Stomach (tissue), 9 donors: ENCODE results near the gene USP3. TPM values are rescaled to one million over a fixed set of nuclear protein-coding genes. Genes with fewer than 3 reads are reported as not detected.

Experiments used
- DNase-seq, 2 donors: peaks; one replicate each; pipeline versions ENCODE4 v3.0.0 to v3.0.0-alpha.2; 2013 to 2019
- H3K27ac ChIP-seq, 5 donors: fragments of 200-600 bp in 4 of 5; sonication (generic) in 4 of 5; one replicate each; pipeline ENCODE4 v1.5.1; 2013 to 2019; ENCODE audit warnings: mild to moderate bottlenecking in 1 of 5, moderate library complexity in 1 of 5
- H3K27me3 ChIP-seq, 3 donors: fragments of 200-600 bp; sonication (generic); one replicate each; pipeline ENCODE4 v1.5.1; 2017 to 2019; ENCODE audit warnings: mixed run types in 1 of 3
- H3K36me3 ChIP-seq, 4 donors: fragments of 200-600 bp; sonication (generic); 1 replicate in 3 of 4; 2 replicates in 1 of 4; pipeline ENCODE4 v1.5.1; 2016 to 2019
- H3K4me1 ChIP-seq, 4 donors: fragments of 200-600 bp; sonication (generic); one replicate each; pipeline ENCODE4 v1.5.1; 2016 to 2019
- H3K4me3 ChIP-seq, 4 donors: fragments of 200-600 bp; sonication (generic) in 3 of 4; one replicate each; pipeline ENCODE4 v1.5.1; 2016 to 2019; ENCODE audit warnings: mild to moderate bottlenecking in 1 of 4
- H3K9me3 ChIP-seq, 4 donors: fragments of 200-600 bp; sonication (generic); one replicate each; pipeline ENCODE4 v1.5.1; 2016 to 2019
- EP300 ChIP-seq: sonication (generic); formaldehyde crosslinking; IDR thresholded peaks from one replicate; pipeline ENCODE4 v1.6.1; 2017; ENCODE audit warnings: antibody characterized with exemption
- POLR2A ChIP-seq, 4 donors: fragments of 450-650 bp; IDR thresholded peaks; one replicate each; pipeline ENCODE4 v1.6.1; 2016; ENCODE audit warnings: antibody characterized with exemption in 4 of 4, control low read depth in 2 of 4, mild to moderate bottlenecking in 1 of 4, moderate library complexity in 1 of 4
- POLR2AphosphoS5 ChIP-seq, 3 donors: sonication (generic); formaldehyde crosslinking; IDR thresholded peaks; one replicate each; pipeline ENCODE4 v1.6.1; 2016; ENCODE audit warnings: antibody characterized with exemption in 3 of 3
- WGBS, 5 donors: extraction: QIAGEN DNeasy Blood & Tissue Kit in 3 of 5; methylation state at CpG; one replicate each; pipeline versions ENCODE4 v1.1.5 to v1.1.7; 2013 to 2018; 5-methylcytosine and 5-hydroxymethylcytosine counted together
- intact Hi-C: fragments of 100-400 bp; cut with DNase I; formaldehyde crosslinking; loops from one replicate; pipeline ENCODE4 v1.15.1; 2023; ENCODE audit warnings: low total_unique reads
- polyA plus RNA-seq, 3 donors: library from polyadenylated mRNA; stranded (reverse); fragments of 200-250 nt; gene quantifications; one replicate each; pipeline ENCODE4 v1.2.3, GENCODE V29; 2013
- total RNA-seq, 5 donors: library from RNA; depleted of rRNA; stranded (reverse); fragments of >200 nt; gene quantifications; one replicate each; pipeline versions ENCODE4 v1.1.0 to v1.2.3, GENCODE V29; 2014 to 2016
- TF ChIP-seq, protein P1 (sequence below), 7 experiments: fragments of 450-650 bp in 4 of 7; fragments of 200-600 bp in 3 of 7; sonication (generic) in 3 of 7; IDR thresholded peaks; one replicate each; pipeline ENCODE4 v1.5.1; 2016 to 2019; ENCODE audit warnings: antibody characterized with exemption in 7 of 7, control low read depth in 2 of 7, mild to moderate bottlenecking in 1 of 7
- donor health status: healthy with polysubstance abuse.
- donor health status: Bipolar disorder and iron deficiency.
- donor health status: healthy.

Gene USP3
- total and polyA plus RNA-seq, 8 donors, result 10.5 to 174 (median 26.5) TPM

DNA sequence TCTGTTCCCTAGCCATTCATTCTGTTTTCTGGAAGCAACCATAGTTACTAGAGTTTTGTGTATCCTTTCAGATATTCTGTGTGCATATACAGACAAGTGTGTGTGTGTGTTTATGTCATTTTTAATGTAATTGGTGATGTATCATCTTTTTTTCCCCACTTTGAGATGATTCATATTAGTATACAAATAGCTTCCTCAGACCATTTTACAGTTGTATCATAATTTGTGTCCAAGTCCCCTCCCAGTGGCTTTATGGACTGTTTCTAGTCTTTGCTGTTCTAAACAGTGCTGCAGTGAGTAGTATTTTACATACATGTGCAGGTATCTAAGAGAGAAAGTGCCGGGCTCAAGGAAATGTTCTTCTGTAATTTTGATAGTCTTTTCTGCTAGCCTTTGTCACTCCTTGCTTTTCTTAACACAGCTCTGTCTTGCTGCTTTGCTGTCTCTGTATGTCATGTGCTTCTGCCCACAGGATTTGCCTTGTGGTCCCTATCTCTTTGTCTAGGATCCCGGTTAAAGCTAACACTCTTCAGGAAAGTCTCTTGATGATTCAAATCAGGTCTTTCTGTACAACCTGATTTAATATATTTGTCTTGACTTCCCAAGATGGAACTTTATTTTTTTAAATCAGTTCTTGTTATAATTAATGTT is 61.3 kb downstream of the USP3 start:
- Histone ChIP-seq H3K27ac (no peak overlapping the region), H3K9me3 (no peaks in the 10 kb centered on the region), H3K27me3 (no peaks in the 10 kb centered on the region), H3K4me3 (no peak overlapping the region), H3K36me3 (peaks cover 27 to 96% (median 89%) of the 10 kb centered on the region in 4 donors), H3K4me1 (peaks cover 0 to 15% (median 6%) of the 10 kb centered on the region in 4 donors)
- DNase-seq, result no peak
- 65 to 73% (median 68%) methylated on average over 2 of the region's 2 CpGs for WGBS, 5 donors
- intact Hi-C loops, result no loop called here
- TF ChIP-seq EP300 (no peak), POLR2AphosphoS5 (IDR thresholded peaks at IDR 0.05) (no peak), POLR2A (IDR thresholded peaks at IDR 0.05) (no peak)
- TF ChIP-seq, protein P1, sequence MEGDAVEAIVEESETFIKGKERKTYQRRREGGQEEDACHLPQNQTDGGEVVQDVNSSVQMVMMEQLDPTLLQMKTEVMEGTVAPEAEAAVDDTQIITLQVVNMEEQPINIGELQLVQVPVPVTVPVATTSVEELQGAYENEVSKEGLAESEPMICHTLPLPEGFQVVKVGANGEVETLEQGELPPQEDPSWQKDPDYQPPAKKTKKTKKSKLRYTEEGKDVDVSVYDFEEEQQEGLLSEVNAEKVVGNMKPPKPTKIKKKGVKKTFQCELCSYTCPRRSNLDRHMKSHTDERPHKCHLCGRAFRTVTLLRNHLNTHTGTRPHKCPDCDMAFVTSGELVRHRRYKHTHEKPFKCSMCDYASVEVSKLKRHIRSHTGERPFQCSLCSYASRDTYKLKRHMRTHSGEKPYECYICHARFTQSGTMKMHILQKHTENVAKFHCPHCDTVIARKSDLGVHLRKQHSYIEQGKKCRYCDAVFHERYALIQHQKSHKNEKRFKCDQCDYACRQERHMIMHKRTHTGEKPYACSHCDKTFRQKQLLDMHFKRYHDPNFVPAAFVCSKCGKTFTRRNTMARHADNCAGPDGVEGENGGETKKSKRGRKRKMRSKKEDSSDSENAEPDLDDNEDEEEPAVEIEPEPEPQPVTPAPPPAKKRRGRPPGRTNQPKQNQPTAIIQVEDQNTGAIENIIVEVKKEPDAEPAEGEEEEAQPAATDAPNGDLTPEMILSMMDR (IDR thresholded peaks at IDR 0.05), result no peak

DNA sequence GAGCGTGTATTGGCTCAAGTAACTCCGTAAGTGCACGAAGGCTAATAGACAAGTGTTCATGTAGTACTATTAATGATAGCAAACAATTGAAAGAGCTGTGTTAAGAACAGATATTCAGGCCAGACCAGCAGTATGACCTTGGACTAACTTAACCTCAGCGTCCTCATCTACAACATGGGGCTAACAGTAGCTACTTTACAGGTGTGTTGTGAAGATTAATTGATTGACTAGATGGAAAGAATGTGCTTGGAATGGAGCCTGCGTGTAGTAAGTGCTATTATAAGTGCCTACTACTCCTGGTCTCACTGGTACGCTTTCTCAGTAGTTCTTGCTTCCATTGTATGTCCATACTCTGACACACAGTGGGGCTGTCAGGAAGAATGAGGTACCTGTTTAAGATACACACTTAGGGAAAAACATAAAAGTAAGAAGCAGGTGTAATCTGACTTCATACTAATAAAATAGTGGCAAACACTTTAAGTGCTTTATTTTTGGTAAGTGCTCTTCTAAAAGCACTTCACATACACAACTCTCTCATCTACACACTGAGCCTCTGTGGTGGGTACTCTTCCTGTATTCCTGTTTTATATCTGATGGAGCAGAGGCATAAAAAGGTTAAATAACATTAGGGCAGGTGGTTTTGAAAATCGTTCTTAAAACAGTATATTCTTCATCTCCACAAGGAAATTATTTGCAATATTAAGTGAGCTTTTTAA is 68.5 kb downstream of the USP3 start:
- Histone ChIP-seq H3K9me3 (no peaks in the 10 kb centered on the region), H3K4me1 (no peaks in the 10 kb centered on the region), H3K36me3 (peaks cover 27 to 95% (median 88%) of the 10 kb centered on the region in 4 donors), H3K27me3 (no peaks in the 10 kb centered on the region), H3K27ac (no peak overlapping the region), H3K4me3 (no peak overlapping the region)
- no peak for DNase-seq
- 81 to 91% (median 86%) methylated on average over 7 of the region's 7 CpGs for WGBS, 5 donors
- TF ChIP-seq POLR2A (IDR thresholded peaks at IDR 0.05) (no peak), EP300 (no peak), POLR2AphosphoS5 (IDR thresholded peaks at IDR 0.05) (no peak)
- TF ChIP-seq, protein P1 (IDR thresholded peaks at IDR 0.05), result no peak
- intact Hi-C loops, result no loop called here

DNA sequence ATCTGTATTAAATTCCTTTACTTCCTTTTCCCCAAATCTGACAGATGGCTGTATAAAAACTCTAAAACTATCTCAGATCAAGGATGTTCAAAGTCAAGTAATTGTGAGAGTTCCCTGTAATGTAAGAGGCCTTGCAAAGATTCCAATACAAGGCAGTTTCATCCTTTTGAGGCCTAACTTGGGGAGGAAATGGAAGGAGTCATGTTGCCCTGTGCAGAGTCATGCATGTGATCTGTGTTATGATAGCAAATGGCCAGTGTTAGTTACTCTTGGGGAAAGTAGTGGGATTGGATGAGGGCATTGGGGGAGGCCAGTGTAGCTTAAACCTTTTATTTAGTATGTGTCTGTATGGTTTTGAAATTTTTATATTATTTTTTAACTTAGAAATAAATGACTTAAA is 69.1 kb downstream of the USP3 start:
- Histone ChIP-seq H3K27me3 (no peaks in the 10 kb centered on the region), H3K4me1 (no peaks in the 10 kb centered on the region), H3K9me3 (no peaks in the 10 kb centered on the region), H3K36me3 (peaks cover 28 to 94% (median 87%) of the 10 kb centered on the region in 4 donors), H3K27ac (no peak overlapping the region), H3K4me3 (no peak overlapping the region)
- DNase-seq, result no peak
- TF ChIP-seq EP300 (no peak), POLR2A (IDR thresholded peaks at IDR 0.05) (no peak), POLR2AphosphoS5 (IDR thresholded peaks at IDR 0.05) (no peak)
- TF ChIP-seq, protein P1 (IDR thresholded peaks at IDR 0.05), result no peak
- intact Hi-C loops, result no loop called here

DNA sequence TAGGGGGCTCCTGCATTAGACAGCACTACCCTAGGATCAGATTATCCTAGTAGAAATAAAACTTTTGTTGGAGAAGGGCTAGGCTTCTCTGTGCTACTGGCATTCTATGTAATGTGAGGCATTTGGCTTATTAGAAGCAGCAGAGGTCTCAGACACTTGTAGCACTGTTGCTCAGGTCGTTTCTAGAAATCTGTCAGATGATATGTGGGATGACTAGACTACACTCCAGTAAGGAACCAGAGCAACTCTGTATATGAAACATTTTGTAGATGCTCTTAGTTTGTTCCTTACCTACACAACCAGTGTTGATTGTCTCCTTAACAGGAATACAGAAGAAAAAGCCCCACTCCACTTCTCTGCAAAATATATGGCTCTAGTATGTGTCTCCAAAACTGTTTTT is 70.9 kb downstream of the USP3 start:
- no peak for DNase-seq
- H3K9me3 ChIP-seq, result no peaks in the 10 kb centered on the region
- 37 to 60% (median 50%) methylated on average over 1 of the region's 1 CpG for WGBS, 5 donors
- H3K36me3 ChIP-seq, result peaks cover 25 to 90% (median 80%) of the 10 kb centered on the region in 4 donors
- no peaks in the 10 kb centered on the region for H3K27me3 ChIP-seq
- H3K4me3 ChIP-seq, result no peak overlapping the region
- intact Hi-C loops, result no loop called here
- no peak overlapping the region for H3K27ac ChIP-seq
- H3K4me1 ChIP-seq, result no peaks in the 10 kb centered on the region
- TF ChIP-seq POLR2AphosphoS5 (IDR thresholded peaks at IDR 0.05), result no peak
- no peak for TF ChIP-seq EP300
- TF ChIP-seq POLR2A (IDR thresholded peaks at IDR 0.05), result no peak
- TF ChIP-seq, protein P1 (IDR thresholded peaks at IDR 0.05), result no peak
